Inflammatory macrophage treated with lipopolysaccharide for 1 hour (primary cell): ENCODE results near the gene ARHGEF4.
A peak's percentile ranks its signal among the peaks of the same experiment; 100 is the strongest.

Source experiments
- DNase-seq, 2 donors: peaks; one replicate each; pipeline ENCODE4 v3.0.0-alpha.2; 2020 to 2022

The ARHGEF4 gene

GRCh38 chr2:130853391-130853790 is 16.7 kb downstream of the ARHGEF4 start:
- no peak for DNase-seq

- DNase-seq, result no peak
Observed at GRCh38 chr2:130854301-130854700, 17.6 kb downstream of the ARHGEF4 start.

- DNase-seq, result peak; percentile 20 to 35
Observed at GRCh38 chr2:130864830-130865800, 28.4 kb downstream of the ARHGEF4 start.

DNA sequence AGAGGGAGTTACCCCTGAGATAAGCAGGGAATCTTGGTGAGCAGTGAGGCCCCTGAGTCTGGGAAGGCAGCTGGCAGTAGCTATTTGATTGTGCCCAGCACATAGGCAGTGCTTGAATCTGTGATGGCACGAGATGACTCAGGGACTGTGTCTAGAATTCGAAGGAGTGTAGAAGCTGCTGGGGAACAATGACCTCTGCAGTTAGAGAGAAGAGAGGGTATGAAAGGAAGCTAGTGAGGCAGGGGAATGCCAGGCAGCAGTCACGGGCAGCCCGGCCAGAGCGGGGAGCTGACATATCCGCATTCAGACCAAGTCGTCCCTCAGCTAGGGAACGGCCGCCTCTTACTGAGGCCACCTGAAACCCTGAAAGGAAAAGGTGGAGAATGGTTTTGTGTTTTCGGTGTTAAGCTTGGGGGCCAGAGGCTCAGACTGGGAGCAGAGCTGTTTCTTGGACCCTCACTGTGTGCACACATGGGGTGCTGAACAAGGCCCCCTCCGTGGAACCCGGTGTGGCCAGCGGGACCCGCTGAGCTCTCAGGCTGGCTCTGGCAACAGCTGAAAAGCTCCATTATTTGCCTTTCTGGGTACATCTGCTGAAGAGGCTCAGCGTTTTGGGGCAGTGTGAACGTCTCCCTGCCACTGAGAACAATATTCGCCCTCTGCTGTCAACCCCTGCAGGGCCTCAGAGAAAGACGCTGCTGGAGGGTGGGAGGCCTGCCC is 32.9 kb downstream of the ARHGEF4 start:
- DNase-seq, result no peak

- DNase-seq, result no peak
Observed at GRCh38 chr2:130870161-130870485, 33.4 kb downstream of the ARHGEF4 start.

GRCh38 chr2:130870779-130871178 is 34.1 kb downstream of the ARHGEF4 start:
- no peak for DNase-seq

- DNase-seq, result no peak
Observed at GRCh38 chr2:130871843-130872740, 35.4 kb downstream of the ARHGEF4 start.

- no peak for DNase-seq
Observed at GRCh38 chr2:130872741-130873125, 36.0 kb downstream of the ARHGEF4 start.

- DNase-seq, result peak; percentile 42 to 77
Observed at GRCh38 chr2:130873700-130874346, 37.1 kb downstream of the ARHGEF4 start.

GRCh38 chr2:130874512-130874911 is 37.8 kb downstream of the ARHGEF4 start:
- no peak for DNase-seq

- DNase-seq, result no peak
Observed at GRCh38 chr2:130875935-130876334, 39.2 kb downstream of the ARHGEF4 start.

DNA sequence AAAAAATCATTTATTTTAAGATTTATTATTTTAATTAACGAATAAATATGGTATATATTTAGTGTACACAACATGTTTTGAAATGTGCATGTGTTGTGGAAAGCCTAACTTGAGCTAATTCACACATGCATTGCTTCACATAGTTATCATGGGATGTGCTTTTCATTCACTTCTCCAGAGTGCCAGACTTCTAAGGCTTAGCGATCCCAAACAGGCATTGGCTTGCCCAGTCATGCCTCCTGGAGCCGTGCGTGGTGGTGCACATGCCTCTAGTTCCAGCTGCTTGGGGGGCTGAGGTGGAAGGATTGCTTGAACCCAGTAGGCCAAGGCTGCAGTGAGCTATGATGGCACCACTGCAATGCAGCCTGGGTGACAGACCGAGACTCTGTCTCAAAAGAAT is 40.5 kb downstream of the ARHGEF4 start:
- no peak for DNase-seq

DNA sequence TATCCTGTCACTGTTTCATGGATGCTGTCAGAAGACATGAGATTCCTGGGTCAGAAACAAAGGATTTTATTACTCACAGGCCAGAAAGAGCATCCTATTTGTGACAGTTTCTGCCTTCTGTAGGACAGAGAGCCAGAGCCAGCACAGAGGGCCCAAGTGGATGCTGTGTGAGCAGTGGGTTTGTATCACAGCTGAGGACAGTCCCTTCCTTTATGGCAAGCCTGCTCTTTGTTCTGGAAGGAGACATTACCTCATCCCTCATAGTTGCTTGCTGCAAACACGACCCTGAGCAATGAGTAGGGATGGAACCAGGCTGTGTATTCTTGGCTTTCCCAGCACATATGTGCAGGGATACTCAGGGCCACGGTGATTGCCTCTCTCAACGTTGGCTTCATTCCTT is 41.6 kb downstream of the ARHGEF4 start:
- no peak for DNase-seq

DNA sequence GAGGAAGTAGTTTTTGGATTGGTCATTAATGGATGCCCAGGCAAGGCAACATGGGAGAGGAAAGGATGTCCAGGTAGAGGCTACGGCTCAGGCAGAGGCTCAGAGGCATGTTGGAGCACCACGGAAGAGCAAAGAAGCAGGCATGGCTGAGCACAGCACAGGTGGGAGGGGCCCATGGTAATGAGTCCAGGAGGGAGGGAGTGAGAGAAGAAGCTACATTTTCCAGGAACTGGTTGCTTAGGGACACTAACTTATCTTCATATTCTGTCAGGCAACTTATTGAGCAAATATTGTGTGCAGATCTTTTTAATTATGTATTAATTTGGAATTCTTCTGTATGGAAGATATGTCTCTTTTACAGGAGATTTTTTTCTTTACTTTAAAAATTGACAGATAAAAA is 42.2 kb downstream of the ARHGEF4 start:
- DNase-seq, result no peak

DNA sequence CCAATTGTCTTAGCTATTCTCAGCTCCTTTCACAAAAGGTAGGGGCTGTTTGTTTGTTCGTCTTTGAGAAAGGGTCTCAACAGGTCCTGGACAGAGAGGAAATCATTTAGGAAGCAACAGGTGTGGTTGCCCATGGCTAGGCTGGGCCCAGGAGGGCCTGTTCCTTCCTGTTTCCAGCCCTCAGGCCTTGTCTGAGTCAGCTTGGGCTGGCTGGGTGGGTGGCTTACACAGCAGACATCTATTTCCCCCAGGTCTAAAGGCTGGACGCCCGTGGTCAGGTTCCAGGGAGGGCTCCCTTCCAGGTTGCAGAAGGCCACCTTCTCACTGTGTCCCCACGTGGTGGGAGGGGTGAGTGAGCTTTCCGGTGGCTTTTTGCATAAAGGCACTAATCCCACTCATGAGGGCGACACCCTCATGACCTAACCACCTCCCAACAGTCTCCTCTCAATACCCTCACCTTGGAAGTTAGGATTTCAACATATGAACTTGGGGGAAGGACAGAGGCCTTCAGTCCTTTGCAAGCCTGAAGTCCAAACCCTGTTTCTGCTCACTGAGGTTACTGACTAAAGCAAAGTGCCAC is 45.5 kb downstream of the ARHGEF4 start:
- no peak for DNase-seq

- no peak for DNase-seq
Observed at GRCh38 chr2:130882991-130883390, 46.3 kb downstream of the ARHGEF4 start.

- no peak for DNase-seq
Observed at GRCh38 chr2:130883496-130883895, 46.8 kb downstream of the ARHGEF4 start.

- DNase-seq, result no peak
Observed at GRCh38 chr2:130884013-130884412, 47.3 kb downstream of the ARHGEF4 start.

DNA sequence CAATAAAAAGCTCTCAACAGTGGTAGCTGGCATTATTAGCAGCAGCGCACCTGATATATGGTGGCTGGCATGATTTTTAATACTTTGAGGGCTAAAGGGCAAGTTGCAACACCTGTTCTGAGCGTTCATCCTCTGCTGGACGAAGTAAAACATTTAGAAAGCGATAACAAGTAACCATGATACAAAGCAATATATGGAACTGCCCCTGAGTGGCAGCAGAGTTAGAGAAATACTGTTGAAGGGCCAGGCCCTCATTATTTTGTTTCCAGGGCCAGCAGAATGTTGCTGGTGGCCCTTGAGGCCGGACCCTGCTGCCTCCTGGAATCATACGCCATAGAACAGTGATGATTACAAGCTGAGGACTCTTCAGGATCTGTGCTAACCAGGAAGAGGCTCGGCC is 47.8 kb downstream of the ARHGEF4 start:
- DNase-seq, result no peak

DNA sequence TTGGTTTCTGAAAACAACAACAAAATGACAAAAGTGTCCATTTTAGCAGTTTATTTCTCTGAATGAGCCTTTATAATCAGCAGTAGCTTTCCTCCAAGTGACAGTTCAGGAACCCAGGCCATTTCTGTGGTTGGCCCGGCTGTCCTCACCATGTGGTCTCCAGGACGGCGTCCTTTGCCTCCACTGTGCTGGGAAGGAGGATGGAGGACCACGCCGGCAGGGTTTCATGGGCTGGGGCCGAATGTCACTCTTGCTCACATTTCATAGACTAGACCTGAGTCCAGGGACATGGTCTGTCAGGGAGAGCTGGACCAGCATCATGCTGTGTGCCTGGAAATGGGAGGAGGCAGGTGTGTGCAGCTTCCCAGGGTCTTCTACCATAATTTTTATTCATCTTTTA is 50.9 kb downstream of the ARHGEF4 start:
- no peak for DNase-seq

- DNase-seq, result no peak
Observed at GRCh38 chr2:130890941-130891669, 54.4 kb downstream of the ARHGEF4 start.

GRCh38 chr2:130891966-130892365 is 55.3 kb downstream of the ARHGEF4 start:
- no peak for DNase-seq
